Common myeloid progenitor, CD34-positive (primary cell): ENCODE results near the gene FAM149B1.
A peak's percentile ranks its signal among the peaks of the same experiment; 100 is the strongest.
"Not testable (repeated sequence)": the region's sequence is repeated elsewhere in the genome, so short reads cannot be mapped to it uniquely, and the experiment has no call there.

Experiments used
- CTCF ChIA-PET: fragments of 350-600 bp; sonication (Branson Sonifier 250); formaldehyde crosslinking; loops from one replicate; lab custom pipeline; 2021; ENCODE audit warnings: antibody characterized with exemption; lab: Charles Lee
- POLR2A ChIA-PET: fragments of 350-600 bp; sonication (Branson Sonifier 250); formaldehyde crosslinking; loops from one replicate; lab custom pipeline; 2021; ENCODE audit warnings: antibody characterized with exemption; lab: Charles Lee
- DNase-seq, 3 donors: peaks; one replicate each; pipeline versions ENCODE4 v3.0.0 to v3.0.0-alpha.2; 2013
- H3K27ac ChIP-seq, 2 experiments: 1 replicate in 1 of 2; 2 replicates in 1 of 2; pipeline ENCODE4 v1.7.0; 2013; ENCODE audit warnings: inconsistent platforms in 2 of 2, low read length in 2 of 2, mild to moderate bottlenecking in 2 of 2, low read depth in 1 of 2, moderate library complexity in 1 of 2; ENCODE audit not compliant: severe bottlenecking in 2 of 2, insufficient read depth in 1 of 2, poor library complexity in 1 of 2
- H3K27me3 ChIP-seq, 5 experiments: replicated peaks in 2 of 5; 1 replicate in 3 of 5; 2 replicates in 2 of 5; pipeline versions ENCODE4 v1.6.1 to v1.7.0; 2013; ENCODE audit warnings: low read length in 4 of 5, mild to moderate bottlenecking in 2 of 5, moderate library complexity in 2 of 5, inconsistent platforms in 1 of 5; ENCODE audit not compliant: insufficient read depth in 5 of 5, control insufficient read depth in 4 of 5
- H3K36me3 ChIP-seq, 4 experiments: 1 replicate in 2 of 4; 2 replicates in 2 of 4; pipeline versions ENCODE4 v1.6.1 to v1.7.0; 2013; ENCODE audit warnings: low read length in 3 of 4, control low read depth in 1 of 4, mild to moderate bottlenecking in 1 of 4; ENCODE audit not compliant: control insufficient read depth in 4 of 4, insufficient read depth in 4 of 4
- H3K4me1 ChIP-seq, 4 experiments: 1 replicate in 3 of 4; 2 replicates in 1 of 4; pipeline versions ENCODE4 v1.6.1 to v1.7.1; 2013; ENCODE audit warnings: low read length in 3 of 4, mild to moderate bottlenecking in 3 of 4, control low read depth in 1 of 4, inconsistent platforms in 1 of 4, moderate library complexity in 1 of 4; ENCODE audit not compliant: control insufficient read depth in 4 of 4, insufficient read depth in 4 of 4; ENCODE audit errors: control extremely low read depth in 1 of 4
- H3K4me3 ChIP-seq, 7 experiments: 1 replicate in 4 of 7; 2 replicates in 3 of 7; pipeline versions ENCODE4 v1.5.1 to v1.7.0; 2013; ENCODE audit warnings: mild to moderate bottlenecking in 7 of 7, low read length in 6 of 7, moderate library complexity in 6 of 7, inconsistent platforms in 2 of 7, low read depth in 2 of 7, control low read depth in 1 of 7; ENCODE audit not compliant: insufficient read depth in 4 of 7, control insufficient read depth in 1 of 7; ENCODE audit errors: extremely low read depth in 1 of 7
- H3K9me3 ChIP-seq, 5 experiments: 1 replicate in 4 of 5; 2 replicates in 1 of 5; pipeline versions ENCODE4 v1.6.1 to v1.7.1; 2013; ENCODE audit warnings: low read length in 4 of 5, mild to moderate bottlenecking in 2 of 5, inconsistent platforms in 1 of 5, low read depth in 1 of 5, moderate library complexity in 1 of 5; ENCODE audit not compliant: control insufficient read depth in 4 of 5, insufficient read depth in 2 of 5; ENCODE audit errors: control extremely low read depth in 1 of 5
- WGBS: methylation state at CpG from one replicate; pipeline ENCODE4 v1.1.5; 2013; ENCODE audit not compliant: insufficient coverage; 5-methylcytosine and 5-hydroxymethylcytosine counted together

Gene FAM149B1

DNA sequence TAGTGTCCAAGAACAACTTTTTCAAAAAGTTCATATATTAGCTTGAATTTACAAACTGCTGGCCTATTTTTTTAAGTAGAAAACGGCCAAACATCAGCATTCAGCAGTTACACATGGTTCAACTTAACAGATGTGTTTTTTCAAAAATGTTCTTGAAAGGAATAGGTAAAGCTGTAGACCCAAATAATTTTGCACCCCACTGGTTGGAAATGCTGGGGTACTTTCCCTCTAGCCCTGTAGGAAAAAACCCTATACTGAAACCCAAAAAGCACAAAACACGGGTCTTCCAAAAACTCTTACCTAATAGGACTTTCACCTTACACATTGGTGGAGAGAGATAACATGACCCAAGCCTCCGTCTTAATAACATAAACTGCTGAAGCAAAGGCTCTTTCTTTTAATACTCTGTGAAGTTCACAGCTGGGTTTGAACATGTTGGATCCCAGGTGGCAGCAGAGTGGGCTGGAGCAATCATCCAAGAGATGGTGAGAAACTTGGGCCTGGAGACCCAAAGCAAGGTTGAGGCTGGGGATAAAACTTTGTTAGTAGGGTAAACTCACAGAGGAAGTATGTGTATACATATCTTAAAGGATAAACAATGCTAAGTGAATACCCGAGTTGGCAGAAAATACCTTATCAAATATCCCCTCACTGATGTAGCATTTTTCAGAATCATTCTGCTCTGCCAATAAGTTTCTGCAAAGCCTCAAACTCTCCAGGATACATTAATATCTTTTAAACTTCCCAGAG is 79.8 kb downstream of the FAM149B1 start:
- POLR2A ChIA-PET, result no interaction called here
- H3K4me1 ChIP-seq, result peaks cover 33 to 63% (median 50%) of the 10 kb centered on the region in 4 experiments
- no peaks in the 10 kb centered on the region for H3K9me3 ChIP-seq
- H3K36me3 ChIP-seq, result peaks cover 0 to 47% (median 16%) of the 10 kb centered on the region in 4 experiments
- CTCF ChIA-PET, result interaction anchor here (1.0 to 2.2 kb wide), 3 partner anchors 13 to 94 kb away, joined by 3 to 7 read pairs (median 3); no protein-coding TSS in a partner anchor
- 96% methylated on average over 3 of the region's 4 CpGs for WGBS
- no peaks in the 10 kb centered on the region for H3K27me3 ChIP-seq
- peak overlapping the region in 6 of 7 experiments; percentile 89 to 97 (median 92) for H3K4me3 ChIP-seq
- peak in 1 of 3 donors; percentile 21 for DNase-seq
- peak overlapping the region; percentile 68 to 88 for H3K27ac ChIP-seq

DNA sequence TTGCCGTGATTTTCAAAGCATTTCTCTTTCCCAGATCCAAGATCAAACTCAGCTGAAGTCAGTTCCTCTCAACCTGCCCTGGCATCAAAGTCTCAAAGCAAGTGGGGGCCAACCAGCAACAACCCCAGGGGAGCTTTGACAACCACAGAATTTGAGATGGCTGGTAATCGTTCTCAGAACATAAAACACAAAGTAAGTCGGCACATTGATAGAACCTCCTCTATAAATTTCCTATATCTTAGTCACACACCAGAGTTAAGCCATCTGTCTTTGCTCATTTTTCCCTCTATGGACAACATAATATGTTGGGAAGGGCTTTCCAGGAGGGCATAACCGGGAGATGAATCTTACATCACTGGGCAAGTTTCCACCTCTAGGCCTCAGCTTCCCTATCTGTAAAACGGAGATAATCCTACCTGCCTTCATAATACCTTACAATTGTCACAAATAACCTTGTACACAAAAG is 80.4 kb downstream of the FAM149B1 start:
- CTCF ChIA-PET, result interaction anchor here (1.0 kb wide), 1 partner anchor 93 kb away, joined by 3 read pairs; no protein-coding TSS in a partner anchor
- H3K9me3 ChIP-seq, result no peaks in the 10 kb centered on the region
- peak overlapping the region in 1 of 2 experiments; percentile 88 for H3K27ac ChIP-seq
- peak overlapping the region in 1 of 7 experiments; percentile 96 for H3K4me3 ChIP-seq
- WGBS, result 93% methylated on average over 3 of the region's 5 CpGs
- peaks cover 35 to 66% (median 52%) of the 10 kb centered on the region in 4 experiments for H3K4me1 ChIP-seq
- DNase-seq, result no peak
- no peaks in the 10 kb centered on the region for H3K27me3 ChIP-seq
- POLR2A ChIA-PET, result no interaction called here
- peaks cover 0 to 41% (median 14%) of the 10 kb centered on the region in 4 experiments for H3K36me3 ChIP-seq

DNA sequence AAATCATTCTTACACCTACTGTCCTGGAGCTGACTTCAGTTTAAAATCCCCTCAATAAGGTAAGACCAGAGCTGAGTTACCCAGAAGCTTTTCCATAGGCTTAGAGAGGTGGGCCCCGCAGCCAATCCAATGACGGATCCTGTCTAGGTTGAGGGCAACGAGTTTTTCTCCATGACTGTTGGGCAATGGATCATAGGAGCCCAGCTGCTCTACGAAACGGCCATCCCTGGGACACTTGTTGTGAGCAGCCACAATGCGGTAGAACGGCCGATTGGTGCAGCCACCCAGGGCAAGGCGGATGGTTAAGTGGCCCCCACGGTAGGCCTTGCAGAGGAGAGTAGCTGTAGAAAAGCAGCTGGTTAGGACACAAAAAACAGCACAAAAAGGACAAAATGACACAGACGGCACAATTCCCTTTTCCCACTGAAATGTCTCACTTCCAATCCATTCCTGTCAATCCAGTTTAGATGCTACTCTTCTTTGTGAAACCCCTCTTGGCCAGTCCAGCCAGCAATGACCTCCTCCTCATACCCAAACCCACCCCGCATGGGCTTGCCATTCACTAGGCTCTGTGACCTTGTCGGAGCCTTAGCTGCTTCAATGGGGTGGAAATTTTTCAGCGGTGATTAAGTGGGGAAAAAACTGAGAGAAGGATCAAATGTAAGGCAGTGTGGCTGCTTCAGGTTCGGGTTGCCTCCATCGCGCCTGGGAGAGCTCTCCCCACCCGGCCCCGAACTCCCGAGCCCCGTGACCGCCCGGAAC is 83.9 kb downstream of the FAM149B1 start:
- Histone ChIP-seq H3K4me1 (peaks cover 19 to 40% (median 30%) of the 10 kb centered on the region in 4 experiments), H3K4me3 (peak overlapping the region; percentile 88 to 99 (median 98)), H3K27me3 (no peaks in the 10 kb centered on the region), H3K27ac (peak overlapping the region; percentile 95 to 97), H3K9me3 (no peaks in the 10 kb centered on the region), H3K36me3 (peaks cover 0 to 19% (median 10%) of the 10 kb centered on the region in 4 experiments)
- POLR2A ChIA-PET, result interaction anchor here (0.5 to 1.3 kb wide), 4 partner anchors 10 to 291 kb away, joined by 3 to 4 read pairs (median 4); partner anchors contain the start of gene ANXA7
- CTCF ChIA-PET, result interaction anchor here (0.8 to 4.3 kb wide), 8 partner anchors 10 to 395 kb away, joined by 3 to 15 read pairs (median 4); no protein-coding TSS in a partner anchor
- 27% methylated on average over 20 of the region's 23 CpGs for WGBS
- DNase-seq, result peak in 1 of 3 donors; percentile 12

DNA sequence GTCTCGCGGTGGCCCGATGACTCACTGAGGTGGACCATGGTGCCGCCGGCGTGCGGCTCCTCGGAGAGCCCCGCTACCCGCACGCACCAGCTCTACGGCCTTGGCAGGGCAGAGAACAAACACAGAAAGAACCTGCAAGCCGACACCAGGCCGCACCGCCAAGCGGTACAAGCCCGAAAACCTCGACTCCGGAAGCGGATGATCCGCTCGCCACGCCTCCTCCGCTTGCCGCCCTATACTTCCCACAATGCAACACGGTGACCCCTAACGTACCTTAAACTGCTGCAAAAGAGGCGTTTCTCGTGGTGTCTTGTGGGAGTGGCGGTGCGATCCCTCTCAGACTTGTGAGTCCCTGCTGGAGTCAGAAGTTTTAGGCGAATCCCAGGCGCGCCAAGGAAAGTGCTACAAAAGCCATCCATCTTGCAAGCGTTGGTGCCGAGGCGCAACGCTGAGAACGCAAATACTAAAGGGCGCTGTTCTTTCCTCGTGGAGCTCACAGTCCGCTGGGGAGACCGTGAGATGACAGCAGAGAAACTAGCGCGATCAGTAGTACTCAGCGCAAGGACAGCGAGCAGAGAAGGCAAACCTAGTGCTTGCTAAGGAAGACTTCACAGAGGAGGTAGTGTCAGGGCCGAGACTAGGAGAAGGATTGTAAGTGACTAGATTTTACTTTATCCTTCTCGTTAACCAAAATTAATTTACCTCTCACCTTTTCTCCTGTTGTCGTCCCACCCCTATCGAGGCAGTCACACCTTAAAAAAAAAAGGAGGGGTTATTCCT is 84.7 kb downstream of the FAM149B1 start, which contains the start of gene MRPS16:
Gene MRPS16 (minus strand): TSS at position 200 of the 780 bp plus-strand sequence. CDS start 162 bp downstream, at position 38.
- H3K9me3 ChIP-seq, result no peaks in the 10 kb centered on the region
- H3K36me3 ChIP-seq, result peaks cover 0 to 18% (median 10%) of the 10 kb centered on the region in 4 experiments
- H3K4me3 ChIP-seq, result peak within 1 kb of the TSS; percentile 88 to 99 (median 98)
- ChIA-PET CTCF (interaction anchor here (0.8 to 4.3 kb wide), 8 partner anchors 9 to 394 kb away, joined by 3 to 15 read pairs (median 4); no protein-coding TSS in a partner anchor), POLR2A (interaction anchor here (0.5 to 1.3 kb wide), 5 partner anchors 11 to 290 kb away, joined by 3 to 4 read pairs (median 4); partner anchors contain the start of gene ANXA7)
- WGBS, result 0% methylated on average over 36 of the region's 51 CpGs
- no peaks in the 10 kb centered on the region for H3K27me3 ChIP-seq
- H3K4me1 ChIP-seq, result peaks cover 15 to 36% (median 29%) of the 10 kb centered on the region in 4 experiments
- peak within 1 kb of the TSS; percentile 95 to 97 for H3K27ac ChIP-seq
- DNase-seq, result peak; percentile 95 to 98 (median 97)

DNA sequence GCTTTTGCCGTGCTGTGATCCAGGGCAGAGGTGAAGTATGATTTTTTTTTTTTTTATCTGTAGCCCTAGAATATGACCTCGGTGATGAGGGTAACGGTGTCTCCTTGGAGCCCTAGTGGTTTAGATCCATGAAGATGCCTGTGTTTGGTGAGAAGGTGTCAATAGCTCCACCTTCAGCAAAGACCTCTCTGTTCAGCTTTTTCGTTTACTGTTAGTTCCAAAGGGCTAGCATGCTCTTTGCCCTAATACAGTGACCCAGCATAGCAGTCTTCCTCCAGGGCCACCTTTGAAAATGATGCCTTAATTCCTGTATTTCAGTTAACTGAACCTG is 85.3 kb downstream of the FAM149B1 start:
- WGBS, result 0% methylated on average over 3 of the region's 4 CpGs

DNA sequence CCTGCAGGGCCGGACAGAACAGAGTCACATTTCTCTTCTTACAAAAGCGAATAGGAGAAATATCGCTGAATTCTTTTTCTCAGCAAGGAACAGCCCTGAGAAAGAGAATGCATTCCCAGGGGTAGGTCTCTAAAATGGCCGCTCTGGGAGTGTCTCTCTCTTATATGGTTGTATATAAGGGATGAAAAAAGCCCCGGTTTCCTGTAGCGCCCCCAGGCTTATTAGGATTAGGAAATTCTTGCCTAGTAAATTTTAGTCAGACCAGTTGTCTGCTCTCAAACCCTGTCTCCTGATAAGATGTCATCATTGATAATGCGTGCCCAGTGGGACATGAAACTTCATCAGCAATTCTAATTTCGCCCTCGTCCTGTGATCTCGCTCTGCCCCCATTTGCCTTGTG is 90.7 kb downstream of the FAM149B1 start:
- H3K27ac ChIP-seq, H3K27me3 ChIP-seq, H3K4me3 ChIP-seq, H3K9me3 ChIP-seq, H3K4me1 ChIP-seq, POLR2A ChIA-PET, CTCF ChIA-PET, H3K36me3 ChIP-seq: not testable (repeated sequence)
- 98% methylated on average over 8 of the region's 10 CpGs for WGBS
- DNase-seq, result peak in 1 of 3 donors; percentile 17

More for the DNA sequence above, 85.3 kb downstream of the FAM149B1 start:
- ChIA-PET POLR2A (interaction anchor here (0.7 to 1.3 kb wide), 3 partner anchors 11 to 160 kb away, joined by 3 to 4 read pairs (median 4); partner anchors contain the start of gene ANXA7), CTCF (interaction anchor here (0.8 to 4.3 kb wide), 6 partner anchors 9 to 94 kb away, joined by 3 to 15 read pairs (median 4); no protein-coding TSS in a partner anchor)
- H3K4me1 ChIP-seq, result peaks cover 12 to 31% (median 26%) of the 10 kb centered on the region in 4 experiments
- no peaks in the 10 kb centered on the region for H3K27me3 ChIP-seq
- DNase-seq, result peak; percentile 25 to 35 (median 27)
- H3K27ac ChIP-seq, result peak overlapping the region; percentile 95 to 97
- no peaks in the 10 kb centered on the region for H3K9me3 ChIP-seq
- H3K4me3 ChIP-seq, result peak overlapping the region in 6 of 7 experiments; percentile 88 to 99 (median 98)
- peaks cover 0 to 13% (median 10%) of the 10 kb centered on the region in 4 experiments for H3K36me3 ChIP-seq
